SK-N-MC (cell line): ENCODE measurements around the gene ANO6.

Experiments used
- DNase-seq: peaks from one replicate; pipeline ENCODE4 v3.0.0-alpha.2; 2011; ENCODE audit warnings: low read depth, low spot score
- H3K27ac ChIP-seq: fragments of 200-600 bp; sonication (generic); 2 replicates; pipeline ENCODE4 v1.5.1; 2016; ENCODE audit warnings: mixed run types
- H3K36me3 ChIP-seq: fragments of 200-600 bp; sonication (generic); 2 replicates; pipeline ENCODE4 v1.6.1; 2017; ENCODE audit warnings: antibody characterized with exemption, low read length, mixed read lengths; ENCODE audit not compliant: insufficient read depth
- H3K4me3 ChIP-seq: fragments of 200-600 bp; sonication (generic); 2 replicates; pipeline ENCODE4 v1.5.1; 2016
- H3K9ac ChIP-seq: fragments of 200-600 bp; sonication (generic); 2 replicates; pipeline ENCODE4 v1.8.0; 2017; ENCODE audit warnings: mixed run types, mixed read lengths; ENCODE audit not compliant: insufficient read length
- H3K9me3 ChIP-seq: fragments of 200-600 bp; sonication (generic); 2 replicates; pipeline ENCODE4 v1.6.1; 2017; ENCODE audit warnings: low read depth, mild to moderate bottlenecking, antibody characterized with exemption, low read length, moderate library complexity, mixed read lengths
- EZH2 ChIP-seq: fragments of 200-600 bp; sonication (generic); IDR thresholded peaks from one replicate; pipeline ENCODE4 v1.6.1; 2017; ENCODE audit warnings: antibody characterized with exemption
- FOXP2 ChIP-seq: optimal IDR thresholded peaks from 2 replicates; pipeline ENCODE3; 2011; ENCODE audit warnings: mild to moderate bottlenecking, moderate library complexity; ENCODE audit not compliant: insufficient read depth; ENCODE audit errors: extremely low read length, control extremely low read depth
- POLR2AphosphoS5 ChIP-seq: IDR thresholded peaks from 2 replicates; pipeline ENCODE4 v1.6.1; 2012; ENCODE audit warnings: mild to moderate bottlenecking, low read depth, low read length, borderline replicate concordance

ANO6 gene

DNA sequence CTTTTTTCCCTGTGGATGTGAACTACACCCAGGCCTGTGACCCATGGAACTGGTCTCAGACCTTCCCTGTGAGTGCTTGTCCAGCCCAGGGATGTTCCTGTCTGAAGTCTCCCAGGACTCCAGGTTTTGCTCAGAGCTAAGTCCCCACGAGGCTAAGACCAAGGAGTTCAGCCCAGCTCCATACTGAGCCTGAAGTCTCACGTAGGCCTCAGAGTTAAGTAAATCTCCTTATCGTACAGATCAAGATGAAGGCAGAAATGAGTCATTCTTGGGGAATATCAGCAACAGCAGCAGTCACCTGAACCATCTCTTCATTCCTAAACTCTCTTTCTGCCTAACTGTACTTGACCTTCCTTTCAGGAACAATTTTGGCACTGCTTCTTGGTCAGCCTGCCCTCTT, 139.8 kb downstream of the ANO6 start:
- no peaks in the 10 kb centered on the region for H3K9me3 ChIP-seq
- DNase-seq = no peak
- H3K27ac ChIP-seq = no peak overlapping the region
- TF ChIP-seq EZH2 (no peak), POLR2AphosphoS5 (no peak), FOXP2 (no peak)
- H3K9ac ChIP-seq = no peak overlapping the region
- peaks cover 44% of the 10 kb centered on the region for H3K36me3 ChIP-seq
- H3K4me3 ChIP-seq = no peak overlapping the region

DNA sequence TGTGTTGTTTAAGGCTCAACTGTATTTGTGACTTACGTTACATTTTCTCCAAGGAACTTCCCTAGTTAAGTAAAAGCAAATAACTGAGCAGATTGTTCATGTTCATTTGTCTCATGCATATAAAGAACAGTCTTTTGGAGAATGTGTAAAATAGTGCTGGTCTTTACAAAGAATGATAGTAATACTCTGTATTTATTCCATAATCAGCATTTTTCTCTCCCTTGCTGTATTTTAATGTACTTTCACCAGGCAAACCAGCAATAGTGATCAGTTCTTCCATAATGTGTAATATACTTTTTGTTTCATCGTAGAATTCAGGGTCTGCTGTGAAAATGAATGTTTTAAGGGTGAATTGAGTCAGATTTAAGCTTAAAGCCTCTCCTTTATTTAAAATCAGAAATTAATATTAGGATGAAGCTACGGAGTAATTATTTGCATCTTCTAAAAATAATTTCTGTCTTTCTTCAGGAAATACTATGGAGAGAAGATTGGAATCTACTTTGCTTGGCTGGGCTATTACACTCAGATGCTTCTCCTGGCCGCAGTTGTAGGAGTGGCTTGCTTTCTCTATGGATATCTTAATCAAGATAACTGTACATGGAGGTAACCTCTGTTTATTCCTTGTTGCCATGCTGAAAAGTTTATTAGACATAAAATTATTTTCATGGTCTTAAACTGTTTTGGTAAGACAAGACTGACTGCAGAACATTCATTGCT, 141.1 kb downstream of the ANO6 start:
- H3K9me3 ChIP-seq = no peaks in the 10 kb centered on the region
- peak overlapping the region; percentile 58 for H3K27ac ChIP-seq
- no peak overlapping the region for H3K4me3 ChIP-seq
- DNase-seq = no peak
- no peak overlapping the region for H3K9ac ChIP-seq
- TF ChIP-seq FOXP2 = no peak
- no peak for TF ChIP-seq POLR2AphosphoS5
- peaks cover 49% of the 10 kb centered on the region for H3K36me3 ChIP-seq

DNA sequence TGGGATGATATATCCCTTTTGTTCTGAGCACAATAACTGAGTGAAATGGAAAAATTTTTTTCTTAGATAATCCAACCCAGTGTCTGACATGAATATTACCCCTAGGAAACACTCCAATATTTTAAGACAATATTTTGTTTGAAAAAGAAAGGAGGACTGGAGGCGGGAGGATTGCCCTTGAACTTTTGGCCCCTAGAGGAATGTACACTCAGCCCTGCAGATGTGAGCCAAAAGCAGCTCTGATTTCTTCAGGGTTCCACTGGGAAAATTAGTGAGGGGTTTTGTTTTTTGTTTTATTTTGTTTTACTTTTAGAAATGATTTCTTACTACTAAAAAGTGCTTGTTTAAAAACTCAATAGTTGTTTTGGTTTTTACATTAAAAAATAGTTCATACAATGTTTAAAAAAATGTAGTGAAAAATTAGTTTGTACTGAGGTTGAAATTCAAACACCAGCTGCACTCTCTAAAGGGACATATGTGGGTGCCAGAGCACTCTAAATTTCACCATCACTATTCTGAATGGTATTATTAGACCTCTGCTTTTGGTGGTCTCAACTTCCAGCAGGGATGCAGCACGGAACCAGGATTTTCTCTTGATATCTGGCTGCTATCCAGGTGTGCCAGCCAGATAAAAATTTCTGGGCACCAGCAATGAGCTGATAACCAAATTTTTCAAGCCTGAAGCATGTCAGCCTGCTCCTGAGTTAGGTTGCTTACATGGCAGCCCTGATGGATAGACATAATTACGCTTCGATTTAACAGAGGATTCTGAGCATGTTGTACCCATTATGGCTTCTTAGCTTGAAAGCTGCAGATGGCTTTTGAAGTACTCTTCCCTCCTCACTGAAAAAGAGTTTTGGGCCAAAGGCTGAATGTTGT, 141.9 kb downstream of the ANO6 start:
- no peak overlapping the region for H3K4me3 ChIP-seq
- DNase-seq = no peak
- TF ChIP-seq FOXP2 = no peak
- 0 out of 2 replicates have a peak overlapping the region, but pooled peaks have one; percentile 58 for H3K27ac ChIP-seq
- no peaks in the 10 kb centered on the region for H3K9me3 ChIP-seq
- H3K36me3 ChIP-seq = peaks cover 49% of the 10 kb centered on the region
- no peak overlapping the region for H3K9ac ChIP-seq

DNA sequence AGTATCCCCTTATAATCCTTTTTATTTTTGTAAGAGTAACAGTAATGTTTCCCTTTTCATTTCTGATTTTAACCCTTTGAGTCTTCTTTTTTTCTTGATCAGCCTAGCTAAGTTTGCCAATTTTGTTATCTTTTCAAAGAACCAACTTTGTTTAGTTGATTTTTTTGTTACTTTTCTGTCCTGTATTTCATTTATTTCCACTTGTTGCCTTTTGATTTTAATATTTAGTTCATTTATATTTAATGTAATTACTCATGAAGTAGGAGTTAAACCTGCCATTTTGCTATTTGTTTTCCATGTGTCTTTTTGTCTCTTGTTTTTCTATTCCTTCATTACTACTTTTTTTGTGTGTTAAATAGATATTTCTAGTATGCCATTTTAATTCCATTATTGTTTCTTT, 146.4 kb downstream of the ANO6 start:
- H3K36me3 ChIP-seq = peaks cover 46% of the 10 kb centered on the region
- H3K27ac ChIP-seq = no peak overlapping the region
- no peak overlapping the region for H3K9ac ChIP-seq
- 0 out of 2 replicates have a peak, but pooled peaks cover 8% of the 10 kb centered on the region for H3K9me3 ChIP-seq
- no peak for DNase-seq
- TF ChIP-seq FOXP2 = no peak
- TF ChIP-seq POLR2AphosphoS5 = no peak
- TF ChIP-seq EZH2 = no peak
- no peak overlapping the region for H3K4me3 ChIP-seq

DNA sequence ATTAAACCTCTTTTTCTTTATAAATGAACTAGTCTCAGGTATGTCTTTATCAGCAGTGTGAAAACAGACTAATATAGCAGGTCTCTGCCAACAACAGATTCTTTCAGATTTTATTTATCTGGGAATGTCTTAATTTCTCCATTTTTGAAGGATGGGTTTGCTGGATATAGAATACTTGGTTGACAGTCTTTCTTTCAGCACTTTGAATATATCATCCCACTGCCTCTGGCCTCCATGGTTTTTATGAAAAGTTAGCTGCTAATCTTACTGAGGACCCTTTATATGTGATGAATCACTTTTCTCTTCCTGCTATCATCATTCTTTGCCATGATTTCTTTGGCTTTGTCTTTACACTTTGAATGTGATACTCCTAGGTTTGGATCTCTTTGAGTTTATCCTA, 148.0 kb downstream of the ANO6 start:
- Histone ChIP-seq H3K27ac (no peak overlapping the region), H3K9ac (no peak overlapping the region), H3K9me3 (0 out of 2 replicates have a peak, but pooled peaks cover 8% of the 10 kb centered on the region), H3K4me3 (no peak overlapping the region), H3K36me3 (peaks cover 51% of the 10 kb centered on the region)
- TF ChIP-seq EZH2 (no peak), POLR2AphosphoS5 (no peak), FOXP2 (no peak)
- DNase-seq = no peak

DNA sequence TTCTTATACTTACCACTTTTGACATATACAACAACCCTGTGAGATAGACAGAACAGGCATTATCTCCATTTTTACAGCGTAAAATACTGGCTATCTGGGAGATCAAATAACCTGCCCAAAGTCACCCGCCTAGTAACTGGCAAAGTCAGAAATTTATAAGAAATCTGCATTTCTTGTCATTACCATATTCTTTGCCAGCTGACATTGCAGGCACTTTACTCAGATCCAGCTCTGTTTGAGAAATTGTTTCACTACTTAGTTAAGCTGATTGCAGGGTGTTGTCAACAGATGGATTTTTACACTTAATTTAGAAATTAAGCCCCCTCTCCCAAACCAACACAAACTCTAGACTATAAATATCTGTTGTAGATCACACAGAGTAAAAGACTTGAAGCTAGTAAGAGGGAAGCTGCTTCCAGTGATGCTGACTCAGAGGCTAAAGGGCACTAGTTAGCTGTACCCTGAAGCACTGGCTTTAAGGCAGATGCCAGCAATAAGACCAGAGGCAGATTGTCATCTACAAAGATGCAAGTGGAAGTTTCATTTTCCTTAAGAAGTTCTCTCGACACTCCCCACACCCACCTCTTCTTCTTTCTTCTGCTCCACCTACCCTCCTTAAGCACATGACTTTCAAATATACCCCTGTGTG, 153.1 kb downstream of the ANO6 start:
- Histone ChIP-seq H3K9ac (no peak overlapping the region), H3K9me3 (0 out of 2 replicates have a peak, but pooled peaks cover 8% of the 10 kb centered on the region), H3K36me3 (peaks cover 44% of the 10 kb centered on the region), H3K4me3 (no peak overlapping the region), H3K27ac (no peak overlapping the region)
- no peak for DNase-seq
- no peak for TF ChIP-seq FOXP2
- TF ChIP-seq POLR2AphosphoS5 = no peak
- TF ChIP-seq EZH2 = no peak

DNA sequence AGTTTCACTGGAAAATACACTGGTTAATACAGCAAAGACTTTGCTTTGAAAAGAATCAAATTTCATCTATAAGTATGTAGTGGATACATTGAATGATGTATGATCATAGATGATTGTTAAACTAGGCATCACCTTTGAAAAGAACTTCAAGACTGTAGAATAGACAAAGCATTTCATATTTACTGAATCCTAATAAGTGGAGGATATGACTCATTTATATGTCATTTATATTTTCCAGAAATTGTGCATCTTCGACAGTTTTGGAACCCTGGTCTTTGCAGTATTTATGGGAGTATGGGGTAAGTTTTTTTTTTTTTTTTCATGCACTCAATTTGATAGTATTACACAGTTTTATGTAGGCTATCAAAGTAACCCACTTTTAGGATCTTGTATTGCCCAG, 161.9 kb downstream of the ANO6 start:
- TF ChIP-seq EZH2 (no peak), FOXP2 (no peak), POLR2AphosphoS5 (no peak)
- Histone ChIP-seq H3K27ac (no peak overlapping the region), H3K9me3 (no peaks in the 10 kb centered on the region), H3K36me3 (peaks cover 20% of the 10 kb centered on the region), H3K9ac (no peak overlapping the region), H3K4me3 (no peak overlapping the region)
- DNase-seq = no peak

- Histone ChIP-seq H3K9ac (no peak overlapping the region), H3K27ac (no peak overlapping the region), H3K36me3 (peaks cover 29% of the 10 kb centered on the region), H3K4me3 (no peak overlapping the region), H3K9me3 (no peaks in the 10 kb centered on the region)
- DNase-seq = no peak
- TF ChIP-seq POLR2AphosphoS5 (no peak), EZH2 (no peak)
Observed at GRCh38 chr12:45379261-45379660, 163.4 kb downstream of the ANO6 start.
